Naive thymus-derived CD4-positive, alpha-beta T cell (primary cell): Measurements from ENCODE around the gene KAZN. TPM values are rescaled to one million over a fixed set of nuclear protein-coding genes. Genes with fewer than 3 reads are reported as not detected.
"Not testable (repeated sequence)": the region's sequence is repeated elsewhere in the genome, so short reads cannot be mapped to it uniquely, and the experiment has no call there.

Experiments
- ATAC-seq: fragments of 150-1000 bp; cut with Tn5 transposase; 2 replicates; pipeline ENCODE4 v1.10.0; 2021; ENCODE audit warnings: mild to moderate bottlenecking, moderate library complexity
- CTCF ChIA-PET: fragments of 350-600 bp; sonication (Branson Sonifier 250); formaldehyde crosslinking; loops from one replicate; lab custom pipeline; 2021; ENCODE audit warnings: antibody characterized with exemption; lab: Charles Lee
- POLR2A ChIA-PET: fragments of 350-600 bp; sonication (Branson Sonifier 250); formaldehyde crosslinking; loops from one replicate; lab custom pipeline; 2021; ENCODE audit warnings: antibody characterized with exemption, inconsistent platforms; lab: Charles Lee
- DNase-seq, 9 donors: peaks; one replicate each; pipeline versions ENCODE4 v3.0.0 to v3.0.0-alpha.2; 2020 to 2022; ENCODE audit warnings: mixed read lengths in 1 of 9
- H3K27ac ChIP-seq: one replicate; pipeline ENCODE4 v1.7.0; 2013; ENCODE audit warnings: mild to moderate bottlenecking, low read depth, low read length, moderate library complexity
- H3K27me3 ChIP-seq, 2 donors: one replicate each; pipeline ENCODE4 v1.7.0; 2013; ENCODE audit warnings: low read length in 2 of 2, mild to moderate bottlenecking in 2 of 2, moderate library complexity in 2 of 2; ENCODE audit not compliant: control insufficient read depth in 2 of 2, insufficient read depth in 2 of 2
- H3K36me3 ChIP-seq, 3 experiments: 1 replicate in 2 of 3; 2 replicates in 1 of 3; pipeline ENCODE4 v1.7.0; 2013; ENCODE audit warnings: low read length in 3 of 3, mild to moderate bottlenecking in 3 of 3, moderate library complexity in 1 of 3; ENCODE audit not compliant: insufficient read depth in 3 of 3, control insufficient read depth in 2 of 3
- H3K4me1 ChIP-seq, 2 donors: one replicate each; pipeline ENCODE4 v1.7.0; 2013; ENCODE audit warnings: low read length in 2 of 2, mild to moderate bottlenecking in 2 of 2, moderate library complexity in 1 of 2; ENCODE audit not compliant: control insufficient read depth in 2 of 2, insufficient read depth in 2 of 2
- H3K4me3 ChIP-seq: 2 replicates; pipeline ENCODE4 v1.7.0; 2013; ENCODE audit warnings: mild to moderate bottlenecking, low read length
- H3K9me3 ChIP-seq, 3 experiments: 1 replicate in 2 of 3; 2 replicates in 1 of 3; pipeline ENCODE4 v1.7.0; 2013; ENCODE audit warnings: low read length in 3 of 3; ENCODE audit not compliant: control insufficient read depth in 2 of 3
- H3K27ac Mint-ChIP-seq, 9 donors: one replicate each; pipeline ENCODE4 v1.8.0; 2020 to 2022; ENCODE audit warnings: mixed read lengths in 9 of 9, mild to moderate bottlenecking in 8 of 9, moderate library complexity in 5 of 9, inconsistent platforms in 2 of 9
- H3K27me3 Mint-ChIP-seq, 5 donors: one replicate each; pipeline ENCODE4 v1.8.0; 2021 to 2022; ENCODE audit warnings: mixed read lengths in 5 of 5, mild to moderate bottlenecking in 1 of 5
- H3K36me3 Mint-ChIP-seq, 5 donors: one replicate each; pipeline ENCODE4 v1.8.0; 2020 to 2022; ENCODE audit warnings: mixed read lengths in 5 of 5, mild to moderate bottlenecking in 3 of 5, inconsistent platforms in 1 of 5
- H3K4me1 Mint-ChIP-seq, 7 donors: one replicate each; pipeline ENCODE4 v1.8.0; 2020 to 2022; ENCODE audit warnings: mixed read lengths in 7 of 7, mild to moderate bottlenecking in 3 of 7, inconsistent platforms in 1 of 7
- H3K4me3 Mint-ChIP-seq, 10 donors: one replicate each; pipeline ENCODE4 v1.8.0; 2020 to 2022; ENCODE audit warnings: mild to moderate bottlenecking in 10 of 10, mixed read lengths in 10 of 10, moderate library complexity in 6 of 10, inconsistent platforms in 2 of 10
- H3K9me3 Mint-ChIP-seq, 11 donors: one replicate each; pipeline ENCODE4 v1.8.0; 2020 to 2022; ENCODE audit warnings: mixed read lengths in 11 of 11, mild to moderate bottlenecking in 4 of 11, inconsistent platforms in 1 of 11, moderate library complexity in 1 of 11
- intact Hi-C, 2 donors: fragments of 100-400 bp; cut with micrococcal nuclease; formaldehyde crosslinking; loops; one replicate each; pipeline ENCODE4 v1.15.1; 2023
- polyA plus RNA-seq, 2 donors: library from polyadenylated mRNA; unstranded; fragments of 300-500 nt; fragmentation: Illumina TruSeq; gene quantifications; one replicate each; pipeline ENCODE4 v1.2.3, GENCODE V29; 2021
- total RNA-seq, 6 experiments: library from RNA in 5 of 6; stranded (reverse) in 5 of 6; gene quantifications; 1 replicate in 5 of 6; 2 replicates in 1 of 6; pipeline ENCODE4 v1.2.3 and lab custom pipeline; 2021 to 2026

KAZN gene
- total and polyA plus RNA-seq, 7 experiments from 2014 or later, result 0.08 to 0.87 (median 0.30) TPM

DNA sequence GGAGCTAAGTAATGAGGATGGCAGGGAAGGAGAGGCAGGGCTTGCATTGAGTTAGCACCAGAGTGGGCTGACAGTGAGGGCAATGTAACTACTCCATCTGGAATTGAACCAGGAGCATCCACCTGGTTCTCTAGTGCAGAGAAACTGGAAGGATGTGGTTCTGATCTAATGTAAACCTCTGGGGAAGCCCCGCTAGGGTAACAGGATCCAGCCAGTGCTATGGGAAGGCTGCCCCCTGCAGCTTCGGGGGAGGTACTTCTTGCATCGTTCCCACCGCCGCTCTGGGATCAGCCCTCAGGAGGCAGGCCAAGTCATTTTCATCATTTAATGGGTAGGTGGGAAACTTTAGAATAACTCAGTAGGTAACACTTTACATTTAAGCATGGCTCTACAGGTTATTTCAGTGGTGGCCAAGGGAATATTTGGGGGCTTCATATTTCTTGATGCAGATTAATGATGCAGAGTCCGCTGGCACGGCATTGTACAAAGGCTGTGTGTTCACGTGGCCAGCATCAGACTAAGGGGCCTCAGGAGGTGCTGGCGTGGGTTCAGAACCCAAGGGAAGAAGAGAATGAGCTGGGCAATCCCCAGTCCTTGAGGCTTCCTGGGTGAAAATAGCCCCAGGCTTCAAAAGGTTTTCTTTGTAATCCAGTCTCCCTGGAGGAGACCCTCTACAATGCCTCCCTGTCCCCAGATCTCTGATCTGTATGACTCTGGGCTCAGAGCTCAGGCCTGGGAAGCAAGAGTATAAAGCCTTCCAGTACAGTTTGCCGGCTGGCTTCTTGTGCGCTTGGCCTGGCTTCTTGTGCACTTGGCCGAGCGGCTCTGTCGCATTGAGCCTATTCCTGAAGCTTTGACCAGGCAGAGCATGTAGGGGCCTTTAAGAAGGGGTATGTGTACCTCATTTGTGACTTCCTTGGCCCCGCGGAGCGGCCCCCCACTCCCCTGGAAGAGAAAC, 26.4 kb upstream of the KAZN start:
- intact Hi-C loops, result no loop called here
- ATAC-seq (no peak), DNase-seq (no peak)
- no peaks in the 10 kb centered on the region for H3K36me3 ChIP-seq
- H3K9me3 Mint-ChIP-seq, result peaks cover under 1 to 25% (median 8%) of the 10 kb centered on the region in 11 donors
- ChIA-PET POLR2A (no interaction called here), CTCF (no interaction called here)
- no peak overlapping the region for H3K27ac ChIP-seq
- H3K27me3 Mint-ChIP-seq, result peaks cover 0 to 61% (median 24%) of the 10 kb centered on the region in 5 donors
- H3K36me3 Mint-ChIP-seq, result peaks cover 0 to 7% (median 0%) of the 10 kb centered on the region in 5 donors
- no peaks in the 10 kb centered on the region for H3K9me3 ChIP-seq
- H3K27me3 ChIP-seq, result no peaks in the 10 kb centered on the region
- no peak overlapping the region for H3K4me3 ChIP-seq
- H3K4me3 Mint-ChIP-seq, result no peak overlapping the region
- no peaks in the 10 kb centered on the region for H3K4me1 ChIP-seq
- no peak overlapping the region for H3K27ac Mint-ChIP-seq
- no peaks in the 10 kb centered on the region for H3K4me1 Mint-ChIP-seq

DNA sequence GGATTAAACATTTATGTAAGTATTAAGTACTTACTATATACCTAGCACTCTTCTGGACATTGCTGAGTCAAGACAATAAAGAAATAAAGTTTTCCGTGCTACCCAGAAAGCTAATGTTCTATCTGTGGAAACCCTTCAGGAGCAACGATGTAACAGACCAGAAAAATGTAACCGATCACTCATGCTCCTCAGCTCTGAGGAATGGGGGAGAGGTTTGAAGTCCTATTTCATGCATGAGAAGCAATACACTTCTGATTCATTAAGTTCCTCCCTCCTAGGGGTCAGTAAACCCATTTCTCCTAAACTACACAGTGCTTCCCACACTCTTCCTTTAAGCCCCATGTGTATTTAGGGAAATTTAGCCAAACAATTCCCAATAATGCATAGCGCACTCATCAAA, 25.6 kb upstream of the KAZN start:
- Mint-ChIP-seq H3K27ac (no peak overlapping the region), H3K36me3 (peaks cover 0 to 4% (median 0%) of the 10 kb centered on the region in 5 donors), H3K4me3 (no peak overlapping the region), H3K27me3 (peaks cover 0 to 57% (median 24%) of the 10 kb centered on the region in 5 donors), H3K4me1 (no peaks in the 10 kb centered on the region), H3K9me3 (peaks cover 0 to 22% (median 8%) of the 10 kb centered on the region in 11 donors)
- Histone ChIP-seq H3K9me3 (no peaks in the 10 kb centered on the region), H3K36me3 (no peaks in the 10 kb centered on the region), H3K27ac (no peak overlapping the region), H3K27me3 (no peaks in the 10 kb centered on the region), H3K4me3 (no peak overlapping the region), H3K4me1 (no peaks in the 10 kb centered on the region)
- DNase-seq, result no peak
- ChIA-PET CTCF (no interaction called here), POLR2A (no interaction called here)
- intact Hi-C loops, result no loop called here
- no peak for ATAC-seq

DNA sequence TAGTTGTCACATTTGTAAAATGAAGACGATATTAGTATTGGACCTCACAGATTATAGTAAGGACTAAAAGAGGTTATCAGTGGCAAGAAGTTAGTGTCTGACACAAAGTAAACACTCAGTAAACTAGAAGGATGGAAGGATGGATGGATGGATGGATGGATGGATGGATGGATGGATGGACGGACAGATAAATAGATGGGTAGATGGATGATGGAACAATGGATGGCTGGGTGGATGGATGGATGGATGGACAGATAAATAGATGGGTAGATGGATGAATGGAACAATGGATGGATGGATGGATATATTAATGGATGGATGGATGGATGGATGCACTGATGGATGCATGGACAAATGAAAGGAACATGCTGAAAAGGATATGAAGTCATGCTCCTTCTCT, 22.3 kb upstream of the KAZN start:
- ATAC-seq, result no peak
- H3K36me3 Mint-ChIP-seq, result peaks cover 0 to 4% (median 0%) of the 10 kb centered on the region in 5 donors

DNA sequence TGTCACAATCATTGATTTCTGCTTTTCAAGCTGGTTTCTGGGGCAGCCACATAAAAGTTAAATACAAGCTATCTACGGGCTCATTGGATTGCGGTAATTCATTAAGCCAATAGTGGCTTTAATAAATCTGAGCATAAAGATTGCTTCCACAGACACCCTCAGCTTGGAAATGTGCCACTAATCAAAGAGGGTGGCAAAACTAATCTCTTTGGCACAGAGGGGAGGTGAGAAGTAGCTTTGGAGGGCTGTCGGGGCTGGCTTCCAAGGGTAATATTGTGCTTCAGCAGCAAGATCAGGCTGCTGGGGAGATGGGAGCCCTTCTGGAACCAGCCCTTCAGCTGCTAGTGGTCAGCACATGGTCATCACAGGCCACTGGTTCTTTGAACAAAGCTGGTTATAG, 21.2 kb upstream of the KAZN start:
- Mint-ChIP-seq H3K4me3 (no peak overlapping the region), H3K4me1 (no peaks in the 10 kb centered on the region), H3K36me3 (peaks cover 0 to 8% (median 0%) of the 10 kb centered on the region in 5 donors), H3K9me3 (peaks cover 3 to 26% (median 12%) of the 10 kb centered on the region in 11 donors), H3K27me3 (peaks cover 0 to 31% (median 5%) of the 10 kb centered on the region in 5 donors), H3K27ac (no peak overlapping the region)
- intact Hi-C loops, result no loop called here
- POLR2A ChIA-PET, result no interaction called here
- no peak overlapping the region for H3K27ac ChIP-seq
- H3K27me3 ChIP-seq, result no peaks in the 10 kb centered on the region
- H3K4me1 ChIP-seq, result no peaks in the 10 kb centered on the region
- DNase-seq, result no peak
- CTCF ChIA-PET, result no interaction called here
- no peak overlapping the region for H3K4me3 ChIP-seq
- no peak for ATAC-seq
- no peaks in the 10 kb centered on the region for H3K36me3 ChIP-seq
- H3K9me3 ChIP-seq, result no peaks in the 10 kb centered on the region

More for the DNA sequence above, 22.3 kb upstream of the KAZN start:
- Mint-ChIP-seq H3K27me3 (peaks cover 0 to 42% (median 14%) of the 10 kb centered on the region in 5 donors), H3K4me1 (no peaks in the 10 kb centered on the region), H3K4me3 (no peak overlapping the region), H3K27ac (no peak overlapping the region), H3K9me3 (peaks cover 3 to 17% (median 8%) of the 10 kb centered on the region in 11 donors)
- Histone ChIP-seq H3K4me3 (no peak overlapping the region), H3K27ac (no peak overlapping the region), H3K36me3 (no peaks in the 10 kb centered on the region), H3K4me1 (no peaks in the 10 kb centered on the region), H3K27me3 (no peaks in the 10 kb centered on the region), H3K9me3 (no peaks in the 10 kb centered on the region)
- POLR2A ChIA-PET, result no interaction called here
- DNase-seq, result no peak
- intact Hi-C loops, result no loop called here
- CTCF ChIA-PET, result no interaction called here

DNA sequence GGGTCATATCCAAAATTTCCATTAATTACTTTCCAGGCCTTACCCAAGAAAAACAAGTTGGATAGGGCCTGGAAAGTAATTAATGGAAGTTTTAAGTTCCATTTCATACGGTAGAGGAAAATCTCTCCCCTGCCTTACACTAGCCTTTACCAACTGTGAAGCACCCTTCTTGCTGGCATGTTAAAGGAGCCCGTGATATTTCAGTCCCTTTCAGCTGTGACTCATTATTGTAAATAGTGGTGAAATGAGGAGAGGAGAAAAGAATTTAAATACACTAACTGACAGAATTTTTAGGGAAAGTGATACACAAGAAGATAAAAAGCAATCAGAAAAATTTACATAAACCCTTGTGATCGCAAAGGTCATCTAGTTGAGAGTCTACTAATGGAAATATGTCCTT, 20.3 kb upstream of the KAZN start:
- H3K4me3 Mint-ChIP-seq, result no peak overlapping the region
- no peak overlapping the region for H3K27ac Mint-ChIP-seq
- no peaks in the 10 kb centered on the region for H3K4me1 ChIP-seq
- ATAC-seq, result no peak
- H3K36me3 Mint-ChIP-seq, result peaks cover 0 to 8% (median 0%) of the 10 kb centered on the region in 5 donors
- CTCF ChIA-PET, result no interaction called here
- no peak overlapping the region for H3K27ac ChIP-seq
- peaks cover 3 to 26% (median 12%) of the 10 kb centered on the region in 11 donors for H3K9me3 Mint-ChIP-seq
- POLR2A ChIA-PET, result no interaction called here
- no peak for DNase-seq
- intact Hi-C loops, result no loop called here
- H3K4me3 ChIP-seq, result no peak overlapping the region
- H3K27me3 ChIP-seq, result no peaks in the 10 kb centered on the region
- peaks cover 0 to 22% (median 5%) of the 10 kb centered on the region in 5 donors for H3K27me3 Mint-ChIP-seq
- no peaks in the 10 kb centered on the region for H3K4me1 Mint-ChIP-seq
- no peaks in the 10 kb centered on the region for H3K9me3 ChIP-seq
- no peaks in the 10 kb centered on the region for H3K36me3 ChIP-seq

DNA sequence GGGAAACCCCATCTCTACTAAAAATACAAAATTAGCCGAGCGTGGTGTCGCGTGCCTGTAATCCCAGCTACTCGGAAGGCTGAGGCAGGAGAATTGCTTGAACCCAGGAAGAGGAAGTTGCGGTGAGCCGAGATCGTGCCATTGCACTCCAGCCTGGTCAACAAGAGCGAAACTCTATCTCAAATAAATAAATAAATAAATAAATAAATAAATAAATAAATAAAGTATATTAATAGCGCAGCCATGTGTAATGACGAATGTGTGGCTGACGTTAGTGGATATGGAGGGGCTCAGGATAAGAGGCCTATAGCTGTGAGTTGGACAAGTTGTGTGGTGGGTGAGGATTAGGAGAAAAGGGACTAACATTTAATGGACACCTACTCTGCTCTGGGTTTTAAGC, 18.2 kb upstream of the KAZN start:
- intact Hi-C loops, H3K36me3 Mint-ChIP-seq, H3K36me3 ChIP-seq, H3K27me3 ChIP-seq, ATAC-seq, DNase-seq, H3K9me3 ChIP-seq, H3K27ac Mint-ChIP-seq, H3K4me1 Mint-ChIP-seq, H3K27ac ChIP-seq, H3K4me1 ChIP-seq, H3K4me3 ChIP-seq, H3K4me3 Mint-ChIP-seq, POLR2A ChIA-PET: not testable (repeated sequence)
- Mint-ChIP-seq H3K27me3 (peaks cover 0 to 13% (median 3%) of the 10 kb centered on the region in 5 donors), H3K9me3 (peaks cover 0 to 19% (median 12%) of the 10 kb centered on the region in 11 donors)
- CTCF ChIA-PET, result interaction anchor here (0.6 kb wide), 1 partner anchor 357 kb away, joined by 3 read pairs; no protein-coding TSS in a partner anchor
